GM13976 (cell line): ENCODE results near the gene UBALD2.
"Not testable (repeated sequence)": the region's sequence is repeated elsewhere in the genome, so short reads cannot be mapped to it uniquely, and the experiment has no call there.

Experiments
- DNase-seq: peaks from one replicate; pipeline ENCODE4 v3.0.0; 2012; ENCODE audit warnings: low spot score
- in situ Hi-C: fragments of 300-500 bp; cut with MboI; formaldehyde crosslinking; loops from one replicate; pipeline ENCODE4 v1.12.0; 2022; ENCODE audit warnings: low sequenced_read_pairs, mixed read lengths, inconsistent platforms; ENCODE audit not compliant: unreplicated experiment
- TF ChIP-seq, protein P1 (sequence below): IDR thresholded peaks from 2 replicates; pipeline ENCODE4 v1.5.1; 2012; ENCODE audit warnings: borderline replicate concordance, mild to moderate bottlenecking; ENCODE audit not compliant: insufficient read depth; ENCODE audit errors: extremely low read depth, missing control alignments, control extremely low read depth

Gene UBALD2

DNA sequence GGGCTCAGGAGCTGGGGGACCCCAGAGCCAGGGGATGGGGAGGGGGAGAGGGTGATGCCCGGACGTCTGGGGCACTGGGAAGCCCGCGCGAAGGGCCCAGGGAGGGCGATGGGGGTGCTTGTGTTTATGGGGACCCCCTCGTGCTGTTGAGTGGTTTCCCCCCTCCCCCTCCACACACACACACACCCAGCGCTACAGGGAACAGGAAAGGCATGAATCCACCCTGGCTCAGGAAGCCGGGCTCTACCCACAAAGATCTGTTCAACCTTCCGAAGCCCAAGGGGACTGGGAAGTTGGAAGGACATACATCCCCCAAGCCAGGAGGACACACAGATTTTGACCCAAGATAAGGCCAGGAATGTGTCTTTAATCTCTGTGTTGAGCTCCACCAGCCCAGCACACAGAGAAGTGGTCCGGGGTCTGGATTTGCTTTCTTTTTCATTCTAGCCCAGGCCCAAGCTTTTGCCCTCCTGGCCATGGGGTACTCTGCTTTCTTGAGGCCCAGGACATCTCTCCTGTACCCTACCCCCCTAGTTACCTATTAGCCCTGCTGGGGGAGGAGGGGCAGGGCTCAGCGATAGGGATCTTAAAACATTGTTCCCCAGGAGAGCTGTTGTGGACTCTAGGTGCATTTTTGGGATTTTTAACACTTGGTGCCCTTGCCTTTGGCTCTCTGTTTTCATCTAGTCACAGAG is 1.2 kb downstream of the UBALD2 start:
- TF ChIP-seq, protein P1, sequence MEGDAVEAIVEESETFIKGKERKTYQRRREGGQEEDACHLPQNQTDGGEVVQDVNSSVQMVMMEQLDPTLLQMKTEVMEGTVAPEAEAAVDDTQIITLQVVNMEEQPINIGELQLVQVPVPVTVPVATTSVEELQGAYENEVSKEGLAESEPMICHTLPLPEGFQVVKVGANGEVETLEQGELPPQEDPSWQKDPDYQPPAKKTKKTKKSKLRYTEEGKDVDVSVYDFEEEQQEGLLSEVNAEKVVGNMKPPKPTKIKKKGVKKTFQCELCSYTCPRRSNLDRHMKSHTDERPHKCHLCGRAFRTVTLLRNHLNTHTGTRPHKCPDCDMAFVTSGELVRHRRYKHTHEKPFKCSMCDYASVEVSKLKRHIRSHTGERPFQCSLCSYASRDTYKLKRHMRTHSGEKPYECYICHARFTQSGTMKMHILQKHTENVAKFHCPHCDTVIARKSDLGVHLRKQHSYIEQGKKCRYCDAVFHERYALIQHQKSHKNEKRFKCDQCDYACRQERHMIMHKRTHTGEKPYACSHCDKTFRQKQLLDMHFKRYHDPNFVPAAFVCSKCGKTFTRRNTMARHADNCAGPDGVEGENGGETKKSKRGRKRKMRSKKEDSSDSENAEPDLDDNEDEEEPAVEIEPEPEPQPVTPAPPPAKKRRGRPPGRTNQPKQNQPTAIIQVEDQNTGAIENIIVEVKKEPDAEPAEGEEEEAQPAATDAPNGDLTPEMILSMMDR: no peak
- in situ Hi-C loops: loop anchor here (5.0 kb wide), 1 partner anchor 79 kb away; no protein-coding TSS in a partner anchor
- no peak for DNase-seq

DNA sequence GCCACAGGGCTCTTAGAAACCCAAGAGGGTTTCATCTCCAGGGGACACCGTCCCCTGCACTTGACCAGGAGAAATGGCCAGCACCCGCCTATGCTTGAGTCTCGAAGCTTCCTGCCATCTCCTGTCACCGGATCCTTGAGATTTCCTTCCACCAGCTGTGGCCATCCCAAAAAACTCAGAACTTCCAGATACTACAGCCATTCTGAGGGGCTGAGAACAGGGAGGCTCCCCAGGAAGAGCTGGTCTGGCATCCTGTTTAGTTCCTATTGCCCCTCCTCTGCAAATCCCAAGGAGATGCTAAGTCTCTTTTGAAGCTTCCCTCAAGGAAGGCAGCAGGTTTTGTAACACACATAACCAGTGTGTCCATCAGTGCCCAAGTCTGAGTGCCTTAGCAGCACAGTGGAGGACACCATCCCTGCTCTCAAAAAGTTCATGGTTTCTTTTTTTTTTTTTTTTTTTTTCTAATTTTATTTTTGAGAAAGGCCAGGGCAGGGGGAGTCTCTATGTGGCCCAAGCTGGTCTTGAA is 2.0 kb downstream of the UBALD2 start:
- TF ChIP-seq, protein P1: no peak
- DNase-seq: no peak
- in situ Hi-C loops: loop anchor here (5.0 kb wide), 1 partner anchor 80 kb away; no protein-coding TSS in a partner anchor

DNA sequence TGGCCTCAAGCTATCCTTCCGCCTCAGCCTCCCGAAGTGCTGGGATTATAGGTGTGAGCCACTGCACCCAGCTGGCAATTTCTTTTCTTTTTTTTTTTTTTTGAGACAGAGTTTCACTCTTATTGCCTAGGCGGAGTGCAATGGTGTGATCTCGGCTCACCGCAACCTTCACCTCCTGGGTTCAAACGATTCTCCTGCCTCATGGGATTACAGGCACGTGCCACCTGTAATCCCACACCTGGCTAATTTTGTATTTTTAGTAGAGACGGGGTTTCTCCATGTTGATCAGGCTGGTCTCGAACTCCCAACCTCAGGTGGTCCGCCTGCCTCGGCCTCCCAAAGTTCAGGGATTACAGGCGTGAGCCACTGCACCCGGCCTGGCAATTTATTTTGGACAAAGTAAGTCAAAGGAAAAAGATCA is 2.4 kb downstream of the UBALD2 start:
- in situ Hi-C loops: loop anchor here (5.0 kb wide), 1 partner anchor 80 kb away; no protein-coding TSS in a partner anchor
- DNase-seq: not testable (repeated sequence)

DNA sequence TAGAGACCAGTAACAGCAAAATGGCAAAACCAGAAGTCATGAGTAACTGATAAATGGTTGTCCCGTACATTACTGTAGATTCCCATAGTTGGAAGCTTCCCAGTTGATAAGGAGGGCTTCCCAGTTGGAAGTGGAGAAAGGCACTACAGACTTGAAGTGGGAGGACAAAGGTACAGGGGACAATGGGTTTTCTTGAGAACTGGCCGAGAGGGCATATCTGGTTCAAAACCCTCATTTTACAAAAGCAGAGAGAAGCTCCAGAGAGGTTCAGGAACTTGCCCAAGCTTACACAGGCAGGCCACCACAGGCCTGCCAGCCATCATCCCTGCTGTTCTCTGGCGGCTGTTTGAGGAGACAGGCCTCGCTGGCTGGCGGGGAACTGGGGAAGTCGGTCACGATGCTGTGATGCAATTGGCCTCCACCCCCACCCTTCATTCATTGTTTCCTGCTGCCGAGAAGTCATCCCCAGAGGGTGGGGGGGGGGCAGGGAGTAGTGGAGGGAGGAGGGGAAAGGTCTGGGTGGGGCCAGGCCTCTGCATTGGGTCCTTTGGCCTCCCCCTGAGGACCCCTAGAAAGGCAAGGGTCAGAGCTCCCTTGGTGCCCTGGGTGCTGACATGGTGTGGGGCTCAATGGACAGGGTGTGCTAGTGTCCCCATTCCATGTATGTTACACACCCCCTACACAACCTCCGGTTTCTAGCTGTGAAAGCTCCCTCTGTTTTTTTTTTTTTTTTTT is 3.0 kb downstream of the UBALD2 start:
- in situ Hi-C loops: loop anchor here (5.0 kb wide), 1 partner anchor 81 kb away; no protein-coding TSS in a partner anchor
- TF ChIP-seq, protein P1: no peak
- peak; percentile 69 for DNase-seq

DNA sequence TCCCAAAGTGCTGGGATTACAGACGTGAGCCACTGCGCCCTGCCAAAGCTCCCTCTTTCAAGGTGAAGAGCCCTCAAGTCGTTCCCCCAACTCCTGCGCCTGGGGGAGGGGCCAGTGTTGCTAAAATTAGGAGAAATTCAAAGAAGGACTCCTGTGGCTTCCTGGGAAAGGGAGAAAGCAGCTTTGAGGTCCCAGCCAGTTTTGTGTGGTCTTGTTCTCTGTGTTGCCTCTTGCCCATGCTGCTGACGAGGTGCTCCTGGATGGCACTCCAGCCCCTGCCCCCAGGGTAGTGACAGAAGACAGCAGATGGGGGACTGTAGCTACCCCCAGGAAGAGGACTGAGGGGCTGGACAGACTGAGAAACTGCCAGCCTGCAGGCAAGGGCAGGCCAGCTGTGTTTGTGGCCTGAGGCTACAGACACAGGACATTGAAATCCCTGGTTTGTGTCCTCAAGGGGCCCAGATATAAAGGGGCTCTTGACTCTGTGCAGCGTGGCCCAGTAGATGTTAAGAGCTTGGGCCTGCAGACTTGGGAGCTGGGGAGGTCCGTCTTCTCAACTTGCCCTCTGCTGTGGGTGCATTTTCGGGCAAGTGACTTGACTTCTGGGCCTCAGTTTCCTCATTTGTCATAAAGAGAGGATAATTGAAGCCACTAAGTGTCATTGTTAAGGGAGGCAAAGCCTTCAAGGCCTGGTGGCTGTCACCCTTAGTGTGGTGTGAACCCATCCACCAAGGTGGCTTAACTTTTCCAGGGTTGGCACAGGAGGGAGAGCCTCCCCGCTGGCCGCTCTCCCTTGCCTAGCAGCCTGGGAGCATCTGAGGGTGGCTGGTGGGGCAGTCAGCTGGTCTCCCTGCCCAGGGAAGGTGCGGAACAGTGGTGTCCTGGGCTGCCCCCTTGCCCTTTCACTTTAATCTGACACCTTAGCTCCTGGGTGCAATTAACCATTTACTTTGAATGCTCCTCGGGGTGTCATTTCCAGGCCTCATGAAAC is 4.1 kb downstream of the UBALD2 start:
- TF ChIP-seq, protein P1: no peak
- in situ Hi-C loops: loop anchor here (5.0 kb wide), 1 partner anchor 82 kb away; no protein-coding TSS in a partner anchor
- no peak for DNase-seq

DNA sequence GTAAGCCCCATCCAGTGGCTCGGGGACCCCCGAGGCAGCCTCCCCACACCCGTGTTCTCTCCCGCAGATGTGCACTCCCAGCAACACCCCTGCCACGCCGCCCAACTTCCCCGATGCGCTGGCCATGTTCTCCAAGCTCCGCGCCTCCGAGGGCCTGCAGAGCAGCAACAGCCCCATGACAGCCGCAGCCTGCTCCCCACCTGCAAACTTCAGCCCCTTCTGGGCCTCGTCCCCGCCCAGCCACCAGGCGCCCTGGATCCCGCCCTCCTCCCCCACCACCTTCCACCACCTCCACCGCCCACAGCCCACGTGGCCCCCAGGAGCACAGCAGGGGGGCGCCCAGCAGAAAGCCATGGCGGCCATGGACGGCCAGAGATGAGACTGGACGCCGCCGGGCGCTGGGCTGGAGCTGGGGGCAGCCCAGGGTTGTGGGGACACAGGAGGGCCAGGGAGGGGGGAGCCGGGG is 5.0 kb downstream of the UBALD2 start:
- in situ Hi-C loops: no loop called here
- peak; percentile 54 for DNase-seq
- TF ChIP-seq, protein P1: no peak
